Smooth muscle cell (in vitro differentiated cells): Measurements from ENCODE around the gene GASK1A. TPM values are rescaled to one million over a fixed set of nuclear protein-coding genes. Genes with fewer than 3 reads are reported as not detected.

Experiments used
- DNase-seq: peaks from one replicate; lab custom pipeline; 2025; ENCODE audit not compliant: unreplicated experiment; lab: John Stamatoyannopoulos, UW
- H2AFZ ChIP-seq: fragments of 200-600 bp; sonication (generic); 2 replicates; pipeline ENCODE4 v1.6.0; 2016; ENCODE audit warnings: antibody characterized with exemption, low read depth, mild to moderate bottlenecking
- H3F3A ChIP-seq: fragments of 200-600 bp; sonication (generic); 2 replicates; pipeline ENCODE4 v1.6.0; 2017; ENCODE audit warnings: antibody characterized with exemption, low read depth
- H3K27ac ChIP-seq: fragments of 200-600 bp; sonication (generic); 2 replicates; pipeline ENCODE4 v1.5.1; 2016; ENCODE audit warnings: low read depth, mild to moderate bottlenecking
- H3K27me3 ChIP-seq: fragments of 200-600 bp; sonication (generic); 2 replicates; pipeline ENCODE4 v1.6.1; 2016; ENCODE audit warnings: low read depth, mild to moderate bottlenecking
- H3K36me3 ChIP-seq: fragments of 200-600 bp; sonication (generic); 2 replicates; pipeline ENCODE4 v1.5.1; 2016; ENCODE audit warnings: low read depth
- H3K4me1 ChIP-seq: fragments of 200-600 bp; sonication (generic); 2 replicates; pipeline ENCODE4 v1.5.1; 2016; ENCODE audit warnings: low read depth
- H3K4me2 ChIP-seq: fragments of 200-600 bp; sonication (generic); 2 replicates; pipeline ENCODE4 v1.6.0; 2016; ENCODE audit warnings: mild to moderate bottlenecking
- H3K4me3 ChIP-seq: fragments of 200-600 bp; sonication (generic); 2 replicates; pipeline ENCODE4 v1.5.1; 2016; ENCODE audit warnings: mild to moderate bottlenecking
- H3K79me2 ChIP-seq: fragments of 200-600 bp; sonication (generic); 2 replicates; pipeline ENCODE4 v1.6.0; 2016; ENCODE audit warnings: low read depth, mild to moderate bottlenecking
- H3K9ac ChIP-seq: fragments of 200-600 bp; sonication (generic); 2 replicates; pipeline ENCODE4 v1.6.0; 2016; ENCODE audit warnings: low read depth
- H3K9me3 ChIP-seq: fragments of 200-600 bp; sonication (generic); replicated peaks from 2 replicates; pipeline ENCODE4 v1.5.1; 2016; ENCODE audit warnings: low read depth
- H4K20me1 ChIP-seq: fragments of 200-600 bp; sonication (generic); 2 replicates; pipeline ENCODE4 v1.6.0; 2016; ENCODE audit warnings: low read depth
- WGBS: methylation state at CpG from one replicate; pipeline ENCODE4 v1.1.7; 2016; ENCODE audit warnings: low lambda C conversion rate; 5-methylcytosine and 5-hydroxymethylcytosine counted together
- polyA plus RNA-seq: library from polyadenylated mRNA; unstranded; fragments of >200 nt; fragmentation: Nextera tagmentation; extraction: Ambion mirVana; gene quantifications from 2 replicates; pipeline ENCODE4 v1.2.1, GENCODE V29; 2016
- total RNA-seq: library from RNA; depleted of rRNA; stranded (reverse); fragments of >200 nt; gene quantifications from 2 replicates; pipeline ENCODE4 v1.2.3, GENCODE V29; 2014
- TF ChIP-seq, protein P1 (sequence below): fragments of 200-600 bp; sonication (generic); IDR thresholded peaks from 2 replicates; pipeline ENCODE4 v1.5.1; 2017; ENCODE audit warnings: borderline replicate concordance, mild to moderate bottlenecking, antibody characterized with exemption; ENCODE audit not compliant: insufficient read depth, poor library complexity, severe bottlenecking

The GASK1A gene
- total and polyA plus RNA-seq, 2 experiments from 2014 or later = 0.76 TPM; not detected in 1

DNA sequence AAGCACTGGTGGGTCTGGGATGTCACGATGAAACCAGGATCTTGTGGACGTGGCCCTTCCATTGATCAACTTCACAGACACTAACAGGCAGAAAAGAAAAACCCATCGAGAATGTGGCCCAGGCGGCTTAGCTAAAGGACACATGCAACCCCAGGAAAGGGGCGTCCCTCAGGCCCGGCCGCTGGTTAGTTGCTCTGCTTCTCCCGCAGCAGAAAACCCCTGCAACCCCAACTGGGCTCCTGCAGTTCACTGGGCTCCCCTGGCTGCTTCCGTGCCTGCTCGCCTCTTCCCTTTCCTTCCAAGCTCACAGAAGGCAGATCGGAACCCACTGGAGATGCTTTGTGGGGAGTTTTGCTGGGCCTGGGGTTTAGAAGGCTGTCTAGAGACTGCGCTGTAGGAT is 1.1 kb downstream of the GASK1A start:
- no peaks in the 10 kb centered on the region for H3F3A ChIP-seq
- H3K27me3 ChIP-seq = peaks cover 58% of the 10 kb centered on the region
- H3K4me1 ChIP-seq = peaks cover 17% of the 10 kb centered on the region
- H3K4me2 ChIP-seq = no peak overlapping the region
- no peaks in the 10 kb centered on the region for H3K36me3 ChIP-seq
- no peaks in the 10 kb centered on the region for H4K20me1 ChIP-seq
- TF ChIP-seq, protein P1, sequence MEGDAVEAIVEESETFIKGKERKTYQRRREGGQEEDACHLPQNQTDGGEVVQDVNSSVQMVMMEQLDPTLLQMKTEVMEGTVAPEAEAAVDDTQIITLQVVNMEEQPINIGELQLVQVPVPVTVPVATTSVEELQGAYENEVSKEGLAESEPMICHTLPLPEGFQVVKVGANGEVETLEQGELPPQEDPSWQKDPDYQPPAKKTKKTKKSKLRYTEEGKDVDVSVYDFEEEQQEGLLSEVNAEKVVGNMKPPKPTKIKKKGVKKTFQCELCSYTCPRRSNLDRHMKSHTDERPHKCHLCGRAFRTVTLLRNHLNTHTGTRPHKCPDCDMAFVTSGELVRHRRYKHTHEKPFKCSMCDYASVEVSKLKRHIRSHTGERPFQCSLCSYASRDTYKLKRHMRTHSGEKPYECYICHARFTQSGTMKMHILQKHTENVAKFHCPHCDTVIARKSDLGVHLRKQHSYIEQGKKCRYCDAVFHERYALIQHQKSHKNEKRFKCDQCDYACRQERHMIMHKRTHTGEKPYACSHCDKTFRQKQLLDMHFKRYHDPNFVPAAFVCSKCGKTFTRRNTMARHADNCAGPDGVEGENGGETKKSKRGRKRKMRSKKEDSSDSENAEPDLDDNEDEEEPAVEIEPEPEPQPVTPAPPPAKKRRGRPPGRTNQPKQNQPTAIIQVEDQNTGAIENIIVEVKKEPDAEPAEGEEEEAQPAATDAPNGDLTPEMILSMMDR = no peak
- H3K9me3 ChIP-seq = no peaks in the 10 kb centered on the region
- no peak overlapping the region for H3K27ac ChIP-seq
- H3K9ac ChIP-seq = no peak overlapping the region
- H2AFZ ChIP-seq = no peak overlapping the region
- no peak for DNase-seq
- 56% methylated on average over 12 of the region's 12 CpGs for WGBS
- no peaks in the 10 kb centered on the region for H3K79me2 ChIP-seq
- no peak overlapping the region for H3K4me3 ChIP-seq

DNA sequence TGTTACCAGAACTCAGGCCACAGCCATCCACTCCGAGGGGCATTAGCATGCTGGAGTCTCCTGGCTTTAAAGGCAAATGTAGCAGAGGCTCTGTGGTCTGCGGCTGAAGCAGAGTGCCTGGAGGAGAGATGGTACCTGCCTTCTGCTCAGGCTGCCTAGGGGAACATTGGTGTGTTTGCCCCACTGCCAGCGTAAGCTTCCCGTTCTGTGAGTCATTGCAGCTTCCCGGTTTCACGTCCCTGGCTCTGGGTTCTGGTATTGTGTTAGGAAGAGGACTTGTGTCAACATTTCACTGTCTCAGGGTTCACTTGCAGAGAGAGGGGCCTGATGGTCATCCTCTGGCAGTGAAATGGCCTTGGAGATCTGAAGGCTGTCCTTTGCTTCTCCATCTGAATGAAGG is 1.8 kb downstream of the GASK1A start:
- H3F3A ChIP-seq = no peaks in the 10 kb centered on the region
- no peaks in the 10 kb centered on the region for H4K20me1 ChIP-seq
- no peak overlapping the region for H3K4me3 ChIP-seq
- no peak overlapping the region for H3K4me2 ChIP-seq
- H3K36me3 ChIP-seq = no peaks in the 10 kb centered on the region
- H3K4me1 ChIP-seq = peaks cover 17% of the 10 kb centered on the region
- TF ChIP-seq, protein P1 = no peak
- no peaks in the 10 kb centered on the region for H3K9me3 ChIP-seq
- peaks cover 58% of the 10 kb centered on the region for H3K27me3 ChIP-seq
- no peak for DNase-seq
- H2AFZ ChIP-seq = no peak overlapping the region
- H3K79me2 ChIP-seq = no peaks in the 10 kb centered on the region
- H3K27ac ChIP-seq = no peak overlapping the region
- H3K9ac ChIP-seq = no peak overlapping the region
- 44% methylated on average over 6 of the region's 6 CpGs for WGBS

DNA sequence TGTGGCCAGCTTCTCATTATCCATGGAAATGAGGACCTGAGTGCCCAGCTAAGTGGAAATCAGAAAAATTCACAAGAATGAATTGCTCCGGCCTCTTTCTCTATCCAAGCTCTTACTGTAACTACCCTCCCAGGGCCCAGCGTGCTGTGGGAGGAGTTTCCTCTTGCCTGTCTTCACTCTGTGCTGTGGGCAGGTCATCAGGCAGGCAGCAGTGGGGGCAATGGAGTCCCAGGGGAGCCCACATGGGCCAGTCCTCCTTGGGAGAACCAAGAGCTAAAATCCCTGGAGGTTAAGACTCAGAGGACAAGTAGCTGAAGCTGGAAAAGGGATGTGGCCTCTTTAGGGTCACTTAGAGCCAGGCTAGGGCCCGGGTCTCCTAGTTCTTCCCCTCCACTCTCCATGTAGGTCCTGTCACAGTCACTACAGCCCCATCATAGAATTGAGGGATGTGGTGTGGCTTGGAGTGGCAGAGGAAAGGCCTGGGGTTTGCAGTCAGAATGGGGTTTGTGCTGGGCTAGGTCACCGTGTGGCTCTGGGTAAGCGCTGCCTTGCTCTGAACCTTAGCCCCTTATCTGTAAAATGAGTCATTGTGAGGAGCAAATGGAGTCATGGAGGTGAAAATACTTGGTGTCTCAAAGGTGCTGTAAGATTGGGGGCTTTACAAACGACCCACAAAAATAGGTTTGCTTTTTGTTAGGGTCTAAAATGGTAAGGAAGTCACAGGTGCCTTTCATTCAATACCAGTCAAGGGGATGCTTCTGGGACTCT is 3.7 kb downstream of the GASK1A start:
- peaks cover 17% of the 10 kb centered on the region for H3K4me1 ChIP-seq
- H3K27ac ChIP-seq = no peak overlapping the region
- H3F3A ChIP-seq = no peaks in the 10 kb centered on the region
- H3K9me3 ChIP-seq = no peaks in the 10 kb centered on the region
- no peak for DNase-seq
- H3K4me2 ChIP-seq = no peak overlapping the region
- no peaks in the 10 kb centered on the region for H3K79me2 ChIP-seq
- 71% methylated on average over 6 of the region's 6 CpGs for WGBS
- H3K27me3 ChIP-seq = peaks cover 49% of the 10 kb centered on the region
- TF ChIP-seq, protein P1 = no peak
- H3K4me3 ChIP-seq = no peak overlapping the region
- no peaks in the 10 kb centered on the region for H3K36me3 ChIP-seq
- no peak overlapping the region for H3K9ac ChIP-seq
- H4K20me1 ChIP-seq = no peaks in the 10 kb centered on the region
- H2AFZ ChIP-seq = no peak overlapping the region

DNA sequence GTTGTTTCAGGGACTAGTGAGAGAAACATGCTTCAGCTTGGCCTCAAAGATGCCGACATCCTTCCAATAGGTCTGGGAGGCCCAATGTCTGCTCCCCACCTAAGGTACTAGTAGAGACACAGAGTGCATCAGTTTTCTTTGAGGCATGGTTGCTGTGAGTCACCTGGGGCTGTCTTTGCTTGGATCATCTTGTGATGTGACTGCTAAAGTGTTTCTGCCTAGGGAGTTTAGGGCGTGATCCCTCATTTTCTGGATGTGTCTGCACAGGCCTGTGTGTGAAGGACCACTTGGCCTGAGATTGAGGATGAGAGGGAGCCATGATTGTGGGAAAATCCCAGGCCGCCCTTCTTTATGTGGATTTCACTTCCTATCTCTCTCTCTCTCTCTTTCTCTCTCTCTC is 4.8 kb downstream of the GASK1A start:
- TF ChIP-seq, protein P1 = no peak
- H3K9me3 ChIP-seq = no peaks in the 10 kb centered on the region
- H3K4me1 ChIP-seq = peaks cover 10% of the 10 kb centered on the region
- peaks cover 49% of the 10 kb centered on the region for H3K27me3 ChIP-seq
- H3K27ac ChIP-seq = no peak overlapping the region
- no peak overlapping the region for H3K4me2 ChIP-seq
- no peaks in the 10 kb centered on the region for H3K36me3 ChIP-seq
- no peak overlapping the region for H3K4me3 ChIP-seq
- no peak overlapping the region for H3K9ac ChIP-seq
- no peaks in the 10 kb centered on the region for H3K79me2 ChIP-seq
- WGBS = 90% methylated on average over 3 of the region's 3 CpGs
- DNase-seq = no peak
- H3F3A ChIP-seq = no peaks in the 10 kb centered on the region
- no peak overlapping the region for H2AFZ ChIP-seq
- H4K20me1 ChIP-seq = no peaks in the 10 kb centered on the region
